SK-N-SH (cell line): ENCODE results near the gene VOPP1.

ENCODE experiments used
- NRF1 ChIP-seq: IDR thresholded peaks from 2 replicates; pipeline ENCODE4 v1.6.1; 2012; ENCODE audit warnings: low read depth, mild to moderate bottlenecking, low read length
- TF ChIP-seq, protein P1 (sequence below): fragments of 200-600 bp; sonication (generic); IDR thresholded peaks from 2 replicates; pipeline ENCODE4 v1.6.1; 2017; ENCODE audit warnings: antibody characterized with exemption, mild to moderate bottlenecking, moderate library complexity

DNA sequence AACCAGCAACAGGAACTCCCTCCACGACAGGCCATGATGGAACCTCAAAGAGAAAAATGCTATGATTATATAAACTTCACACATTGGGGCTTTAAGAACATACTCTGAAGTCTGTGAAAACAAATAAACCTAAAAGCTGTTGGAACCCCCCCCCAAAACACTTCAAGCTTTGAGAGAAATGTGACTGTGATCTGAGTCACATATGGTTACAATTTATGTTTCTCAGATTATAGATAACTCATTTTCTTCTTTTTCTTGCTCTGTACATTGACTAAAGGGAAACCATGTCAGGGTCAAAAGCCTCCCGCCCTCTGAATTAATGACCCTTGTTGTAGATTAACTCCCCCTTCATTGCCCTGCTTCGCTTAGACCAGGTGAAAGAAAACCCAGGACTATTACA, 15.8 kb downstream of the VOPP1 start:
- TF ChIP-seq, protein P1, sequence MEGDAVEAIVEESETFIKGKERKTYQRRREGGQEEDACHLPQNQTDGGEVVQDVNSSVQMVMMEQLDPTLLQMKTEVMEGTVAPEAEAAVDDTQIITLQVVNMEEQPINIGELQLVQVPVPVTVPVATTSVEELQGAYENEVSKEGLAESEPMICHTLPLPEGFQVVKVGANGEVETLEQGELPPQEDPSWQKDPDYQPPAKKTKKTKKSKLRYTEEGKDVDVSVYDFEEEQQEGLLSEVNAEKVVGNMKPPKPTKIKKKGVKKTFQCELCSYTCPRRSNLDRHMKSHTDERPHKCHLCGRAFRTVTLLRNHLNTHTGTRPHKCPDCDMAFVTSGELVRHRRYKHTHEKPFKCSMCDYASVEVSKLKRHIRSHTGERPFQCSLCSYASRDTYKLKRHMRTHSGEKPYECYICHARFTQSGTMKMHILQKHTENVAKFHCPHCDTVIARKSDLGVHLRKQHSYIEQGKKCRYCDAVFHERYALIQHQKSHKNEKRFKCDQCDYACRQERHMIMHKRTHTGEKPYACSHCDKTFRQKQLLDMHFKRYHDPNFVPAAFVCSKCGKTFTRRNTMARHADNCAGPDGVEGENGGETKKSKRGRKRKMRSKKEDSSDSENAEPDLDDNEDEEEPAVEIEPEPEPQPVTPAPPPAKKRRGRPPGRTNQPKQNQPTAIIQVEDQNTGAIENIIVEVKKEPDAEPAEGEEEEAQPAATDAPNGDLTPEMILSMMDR, result no peak
- TF ChIP-seq NRF1, result no peak
